DMS53 treated with DMSO at 0.1 percent for 48 hours (cell line): ENCODE data around the gene EIF5A2.
"Not testable (repeated sequence)": the region's sequence is repeated elsewhere in the genome, so short reads cannot be mapped to it uniquely, and the experiment has no call there.

ENCODE experiments used
- DNase-seq: peaks from one replicate; lab custom pipeline; 2025; ENCODE audit not compliant: unreplicated experiment; lab: John Stamatoyannopoulos, UW

EIF5A2 gene

GRCh38 chr3:170897199-170897598 is 11.2 kb downstream of the EIF5A2 start:
- DNase-seq: not testable (repeated sequence)

- DNase-seq: no peak
These were observed 11.7 kb downstream of the EIF5A2 start for GRCh38 chr3:170896781-170897180.

GRCh38 chr3:170896333-170896732 is 12.1 kb downstream of the EIF5A2 start:
- DNase-seq: not testable (repeated sequence)

- DNase-seq: no peak
These were observed 14.5 kb downstream of the EIF5A2 start for GRCh38 chr3:170893895-170894294.

GRCh38 chr3:170889630-170890029 is 18.8 kb downstream of the EIF5A2 start:
- DNase-seq: no peak

GRCh38 chr3:170889132-170889531 is 19.3 kb downstream of the EIF5A2 start:
- no peak for DNase-seq

GRCh38 chr3:170884109-170884930 is 24.1 kb downstream of the EIF5A2 start:
- not testable (repeated sequence) for DNase-seq

- not testable (repeated sequence) for DNase-seq
These were observed 29.7 kb downstream of the EIF5A2 start for GRCh38 chr3:170878688-170879087.

GRCh38 chr3:170877311-170877710 is 31.1 kb downstream of the EIF5A2 start:
- DNase-seq: not testable (repeated sequence)

- DNase-seq: no peak
These were observed 31.9 kb downstream of the EIF5A2 start for GRCh38 chr3:170876537-170876936.

- no peak for DNase-seq
These were observed 38.5 kb downstream of the EIF5A2 start, which contains the start of gene RPL22L1 for GRCh38 chr3:170869645-170870593. Gene RPL22L1, minus strand, starts transcription at chr3:170870195. Its CDS starts 28 bp downstream, at chr3:170870167.

GRCh38 chr3:170869239-170869590 is 39.2 kb downstream of the EIF5A2 start:
- DNase-seq: no peak

- no peak for DNase-seq
These were observed 39.7 kb downstream of the EIF5A2 start for GRCh38 chr3:170868577-170869238.

- DNase-seq: no peak
These were observed 41.1 kb downstream of the EIF5A2 start for GRCh38 chr3:170867143-170867937.

- no peak for DNase-seq
These were observed 41.9 kb downstream of the EIF5A2 start for GRCh38 chr3:170866499-170866898.

GRCh38 chr3:170865209-170866094 is 43.0 kb downstream of the EIF5A2 start:
- DNase-seq: no peak

- DNase-seq: no peak
These were observed 43.8 kb downstream of the EIF5A2 start for GRCh38 chr3:170864525-170865208.

GRCh38 chr3:170863816-170864215 is 44.6 kb downstream of the EIF5A2 start:
- no peak for DNase-seq
